WTC11 (cell line): Measurements from ENCODE around the gene ZPR1. TPM values are rescaled to one million over a fixed set of nuclear protein-coding genes. Genes with fewer than 3 reads are reported as not detected.

Experiments used
- AFF4 ChIP-seq: sonication (generic); formaldehyde crosslinking; IDR thresholded peaks from 2 replicates; pipeline ENCODE4 v1.8.1; 2023; ENCODE audit warnings: mild to moderate bottlenecking, missing genetic modification reagents, borderline replicate concordance
- CREB1 ChIP-seq: sonication (generic); formaldehyde crosslinking; IDR thresholded peaks from 2 replicates; pipeline ENCODE4 v1.8.0; 2023; ENCODE audit warnings: mild to moderate bottlenecking, missing genetic modification reagents
- E2F4 ChIP-seq: sonication (generic); formaldehyde crosslinking; IDR thresholded peaks from 2 replicates; pipeline ENCODE4 v1.8.1; 2022; ENCODE audit warnings: low read depth, mild to moderate bottlenecking, moderate library complexity, missing genetic modification reagents, borderline replicate concordance
- ETV6 ChIP-seq: sonication (generic); formaldehyde crosslinking; IDR thresholded peaks from 2 replicates; pipeline ENCODE4 v1.8.1; 2022; ENCODE audit warnings: mild to moderate bottlenecking, missing genetic modification reagents
- FOXJ3 ChIP-seq: sonication (generic); formaldehyde crosslinking; IDR thresholded peaks from 2 replicates; pipeline ENCODE4 v1.9.0; 2021; ENCODE audit warnings: missing genetic modification reagents, mild to moderate bottlenecking, borderline replicate concordance
- FOXP4 ChIP-seq: sonication (generic); formaldehyde crosslinking; IDR thresholded peaks from 2 replicates; pipeline ENCODE4 v1.8.0; 2022; ENCODE audit warnings: mild to moderate bottlenecking, missing genetic modification reagents
- GRHL2 ChIP-seq: fragments of 250-450 bp; sonication (Bioruptor Pico); IDR thresholded peaks from 2 replicates; pipeline ENCODE4 v1.8.0; 2022; ENCODE audit warnings: mild to moderate bottlenecking, moderate library complexity; ENCODE audit not compliant: insufficient replicate concordance, severe bottlenecking
- HMGA2 ChIP-seq: fragments of 250-450 bp; sonication (Bioruptor Pico); IDR thresholded peaks from 2 replicates; pipeline ENCODE4 v1.4.0; 2021; ENCODE audit warnings: mild to moderate bottlenecking, moderate library complexity
- IRF2 ChIP-seq: sonication (generic); formaldehyde crosslinking; IDR thresholded peaks from 2 replicates; pipeline ENCODE4 v1.8.0; 2022; ENCODE audit warnings: low read depth, missing genetic modification reagents, borderline replicate concordance
- JAZF1 ChIP-seq: fragments of 250-450 bp; sonication (Bioruptor Pico); IDR thresholded peaks from 2 replicates; pipeline ENCODE4 v1.9.0; 2021; ENCODE audit warnings: moderate library complexity, mild to moderate bottlenecking, inconsistent platforms
- NFATC4 ChIP-seq: fragments of 250-450 bp; sonication (Bioruptor Pico); IDR thresholded peaks from 2 replicates; pipeline ENCODE4 v1.9.0; 2021; ENCODE audit warnings: mild to moderate bottlenecking
- NFE2L1 ChIP-seq: sonication (generic); formaldehyde crosslinking; IDR thresholded peaks from 2 replicates; pipeline ENCODE4 v1.8.1; 2023; ENCODE audit warnings: missing genetic modification reagents
- SMAD3 ChIP-seq: sonication (generic); formaldehyde crosslinking; IDR thresholded peaks from 2 replicates; pipeline ENCODE4 v1.8.0; 2022; ENCODE audit warnings: missing genetic modification reagents, mild to moderate bottlenecking, borderline replicate concordance
- SP1 ChIP-seq: sonication (generic); formaldehyde crosslinking; conservative IDR thresholded peaks from 2 replicates; pipeline ENCODE4 v1.8.1; 2022; ENCODE audit warnings: missing genetic modification reagents
- USF2 ChIP-seq: sonication (generic); formaldehyde crosslinking; IDR thresholded peaks from 2 replicates; pipeline ENCODE4 v1.8.1; 2023; ENCODE audit warnings: mild to moderate bottlenecking, missing genetic modification reagents, moderate library complexity
- ZNF219 ChIP-seq: sonication (generic); formaldehyde crosslinking; IDR thresholded peaks from 2 replicates; pipeline ENCODE4 v1.8.0; 2023; ENCODE audit warnings: missing genetic modification reagents, mild to moderate bottlenecking, borderline replicate concordance
- ZNF263 ChIP-seq: sonication (generic); formaldehyde crosslinking; IDR thresholded peaks from 2 replicates; pipeline ENCODE4 v1.8.1; 2022; ENCODE audit warnings: low read depth, mild to moderate bottlenecking, moderate library complexity, missing genetic modification reagents
- ZNF396 ChIP-seq: fragments of 250-450 bp; sonication (Bioruptor Pico); IDR thresholded peaks from 2 replicates; pipeline ENCODE4 v1.8.0; 2021; ENCODE audit warnings: mild to moderate bottlenecking, moderate library complexity, borderline replicate concordance
- ZNF423 ChIP-seq: fragments of 250-450 bp; sonication (Bioruptor Pico); IDR thresholded peaks from 2 replicates; pipeline ENCODE4 v2.1.2; 2022; ENCODE audit warnings: mild to moderate bottlenecking, moderate library complexity
- ZSCAN18 ChIP-seq: fragments of 250-450 bp; sonication (Bioruptor Pico); IDR thresholded peaks from 2 replicates; pipeline ENCODE4 v2.1.2; 2022; ENCODE audit warnings: mild to moderate bottlenecking, moderate library complexity
- total RNA-seq: library from RNA; stranded (reverse); gene quantifications from 3 replicates; pipeline ENCODE4 v1.2.3, GENCODE V29; 2021
- TF ChIP-seq, protein P1 (sequence below): sonication (generic); formaldehyde crosslinking; IDR thresholded peaks from 2 replicates; pipeline ENCODE4 v1.8.0; 2023; ENCODE audit warnings: mild to moderate bottlenecking, missing genetic modification reagents
- TF ChIP-seq, protein P2 (sequence below): sonication (generic); formaldehyde crosslinking; IDR thresholded peaks from 2 replicates; pipeline ENCODE4 v1.8.1; 2023; ENCODE audit warnings: mild to moderate bottlenecking, missing genetic modification reagents
- TF ChIP-seq, protein P3 (sequence below): sonication (generic); formaldehyde crosslinking; IDR thresholded peaks from 2 replicates; pipeline ENCODE4 v1.8.1; 2022; ENCODE audit warnings: mild to moderate bottlenecking, missing genetic modification reagents, moderate library complexity, borderline replicate concordance

Gene ZPR1
- total RNA-seq, 1 experiment from 2014 or later, result 59.6 TPM

DNA sequence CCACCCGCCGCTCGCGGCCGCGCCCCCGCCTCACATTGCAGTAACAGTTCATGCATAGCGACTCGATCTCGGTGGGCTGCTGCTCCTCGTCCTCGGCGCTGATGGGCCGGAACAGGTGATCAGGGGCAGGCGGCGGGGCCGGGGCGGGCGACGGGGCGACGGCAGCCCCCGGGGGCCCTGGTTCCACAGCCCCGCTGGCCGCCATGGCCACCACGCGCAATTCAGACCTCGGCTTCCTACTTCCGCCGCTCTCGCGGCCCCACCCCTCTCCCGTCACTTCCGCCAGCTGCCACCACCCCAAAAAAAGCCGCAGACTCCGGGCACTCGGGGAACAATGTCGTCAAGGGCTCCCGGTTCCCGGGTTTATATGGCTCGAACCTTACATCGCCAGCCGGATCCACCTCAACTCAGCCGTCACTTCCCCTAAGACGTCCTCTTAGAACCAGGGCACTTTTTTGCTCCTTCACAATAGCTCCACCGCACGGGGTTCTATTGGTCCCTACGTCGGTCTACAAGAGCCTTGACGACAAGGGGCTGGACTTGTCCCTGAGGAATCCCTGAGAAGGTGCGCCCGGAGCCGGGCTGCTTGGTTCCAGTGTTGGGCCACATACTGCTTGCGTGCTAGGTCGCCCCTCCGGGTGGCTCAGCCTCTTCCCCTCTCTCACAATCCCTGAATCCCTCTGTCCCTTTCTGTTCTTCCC, at the start of gene ZPR1 (continued):
- TF ChIP-seq FOXP4 (CRISPR knock-in tag), result peak; percentile 56; the same call in 1 of the 2 replicates
- no peak for TF ChIP-seq GRHL2 (CRISPR knock-in tag)
- no peak for TF ChIP-seq ZNF219 (CRISPR knock-in tag)
- no peak for TF ChIP-seq NFE2L1
- TF ChIP-seq ETV6 (CRISPR knock-in tag), result peak; percentile 43; the same call in 1 of the 2 replicates
- TF ChIP-seq ZSCAN18 (CRISPR knock-in tag), result no peak
- no peak for TF ChIP-seq E2F4
- TF ChIP-seq HMGA2 (CRISPR knock-in tag), result no peak
- no peak for TF ChIP-seq ZNF396 (CRISPR knock-in tag)
- no peak for TF ChIP-seq SMAD3 (CRISPR knock-in tag)
- TF ChIP-seq ZNF423, result no peak
- TF ChIP-seq, protein P1, sequence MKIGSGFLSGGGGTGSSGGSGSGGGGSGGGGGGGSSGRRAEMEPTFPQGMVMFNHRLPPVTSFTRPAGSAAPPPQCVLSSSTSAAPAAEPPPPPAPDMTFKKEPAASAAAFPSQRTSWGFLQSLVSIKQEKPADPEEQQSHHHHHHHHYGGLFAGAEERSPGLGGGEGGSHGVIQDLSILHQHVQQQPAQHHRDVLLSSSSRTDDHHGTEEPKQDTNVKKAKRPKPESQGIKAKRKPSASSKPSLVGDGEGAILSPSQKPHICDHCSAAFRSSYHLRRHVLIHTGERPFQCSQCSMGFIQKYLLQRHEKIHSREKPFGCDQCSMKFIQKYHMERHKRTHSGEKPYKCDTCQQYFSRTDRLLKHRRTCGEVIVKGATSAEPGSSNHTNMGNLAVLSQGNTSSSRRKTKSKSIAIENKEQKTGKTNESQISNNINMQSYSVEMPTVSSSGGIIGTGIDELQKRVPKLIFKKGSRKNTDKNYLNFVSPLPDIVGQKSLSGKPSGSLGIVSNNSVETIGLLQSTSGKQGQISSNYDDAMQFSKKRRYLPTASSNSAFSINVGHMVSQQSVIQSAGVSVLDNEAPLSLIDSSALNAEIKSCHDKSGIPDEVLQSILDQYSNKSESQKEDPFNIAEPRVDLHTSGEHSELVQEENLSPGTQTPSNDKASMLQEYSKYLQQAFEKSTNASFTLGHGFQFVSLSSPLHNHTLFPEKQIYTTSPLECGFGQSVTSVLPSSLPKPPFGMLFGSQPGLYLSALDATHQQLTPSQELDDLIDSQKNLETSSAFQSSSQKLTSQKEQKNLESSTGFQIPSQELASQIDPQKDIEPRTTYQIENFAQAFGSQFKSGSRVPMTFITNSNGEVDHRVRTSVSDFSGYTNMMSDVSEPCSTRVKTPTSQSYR (CRISPR knock-in tag), result no peak
- no peak for TF ChIP-seq FOXJ3
- TF ChIP-seq CREB1, result no peak
- peak; percentile 70 for TF ChIP-seq SP1 (CRISPR knock-in tag)
- no peak for TF ChIP-seq JAZF1
- TF ChIP-seq NFATC4, result no peak
- no peak for TF ChIP-seq AFF4 (CRISPR knock-in tag)
- TF ChIP-seq ZNF263 (CRISPR knock-in tag), result no peak
- no peak for TF ChIP-seq IRF2 (CRISPR knock-in tag)
- TF ChIP-seq, protein P2, sequence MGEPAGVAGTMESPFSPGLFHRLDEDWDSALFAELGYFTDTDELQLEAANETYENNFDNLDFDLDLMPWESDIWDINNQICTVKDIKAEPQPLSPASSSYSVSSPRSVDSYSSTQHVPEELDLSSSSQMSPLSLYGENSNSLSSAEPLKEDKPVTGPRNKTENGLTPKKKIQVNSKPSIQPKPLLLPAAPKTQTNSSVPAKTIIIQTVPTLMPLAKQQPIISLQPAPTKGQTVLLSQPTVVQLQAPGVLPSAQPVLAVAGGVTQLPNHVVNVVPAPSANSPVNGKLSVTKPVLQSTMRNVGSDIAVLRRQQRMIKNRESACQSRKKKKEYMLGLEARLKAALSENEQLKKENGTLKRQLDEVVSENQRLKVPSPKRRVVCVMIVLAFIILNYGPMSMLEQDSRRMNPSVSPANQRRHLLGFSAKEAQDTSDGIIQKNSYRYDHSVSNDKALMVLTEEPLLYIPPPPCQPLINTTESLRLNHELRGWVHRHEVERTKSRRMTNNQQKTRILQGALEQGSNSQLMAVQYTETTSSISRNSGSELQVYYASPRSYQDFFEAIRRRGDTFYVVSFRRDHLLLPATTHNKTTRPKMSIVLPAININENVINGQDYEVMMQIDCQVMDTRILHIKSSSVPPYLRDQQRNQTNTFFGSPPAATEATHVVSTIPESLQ, result no peak
- TF ChIP-seq, protein P3, sequence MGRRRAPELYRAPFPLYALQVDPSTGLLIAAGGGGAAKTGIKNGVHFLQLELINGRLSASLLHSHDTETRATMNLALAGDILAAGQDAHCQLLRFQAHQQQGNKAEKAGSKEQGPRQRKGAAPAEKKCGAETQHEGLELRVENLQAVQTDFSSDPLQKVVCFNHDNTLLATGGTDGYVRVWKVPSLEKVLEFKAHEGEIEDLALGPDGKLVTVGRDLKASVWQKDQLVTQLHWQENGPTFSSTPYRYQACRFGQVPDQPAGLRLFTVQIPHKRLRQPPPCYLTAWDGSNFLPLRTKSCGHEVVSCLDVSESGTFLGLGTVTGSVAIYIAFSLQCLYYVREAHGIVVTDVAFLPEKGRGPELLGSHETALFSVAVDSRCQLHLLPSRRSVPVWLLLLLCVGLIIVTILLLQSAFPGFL, result no peak
- no peak for TF ChIP-seq USF2 (CRISPR knock-in tag)
